ENCODE data around the gene MAP3K12. TPM values are rescaled to one million over a fixed set of nuclear protein-coding genes. Genes with fewer than 3 reads are reported as not detected.
A peak's percentile ranks its signal among the peaks of the same experiment; 100 is the strongest.
"Not testable (repeated sequence)": the region's sequence is repeated elsewhere in the genome, so short reads cannot be mapped to it uniquely, and the experiment has no call there.

Gene MAP3K12
- total RNA-seq, 1 experiment from 2014 or later: 7.6 TPM

GRCh38 chr12:53456654-53457366, 42.4 kb downstream of the MAP3K12 start:
- no peaks in the 10 kb centered on the region for H3K9me3 ChIP-seq (replicated peaks)

GRCh38 chr12:53454707-53455106, 44.6 kb downstream of the MAP3K12 start:
- H3K36me3 ChIP-seq: peaks cover 71% of the 10 kb centered on the region
- H3K4me3 ChIP-seq: no peak overlapping the region

More at GRCh38 chr12:53456654-53457366, 42.4 kb downstream of the MAP3K12 start:
- H3K27ac ChIP-seq: no peak overlapping the region
- no peaks in the 10 kb centered on the region for H3K27me3 ChIP-seq
- DNase-seq: no peak
- H3K4me3 ChIP-seq: no peak overlapping the region
- peaks cover 8% of the 10 kb centered on the region for H3K4me1 ChIP-seq
- peaks cover 92% of the 10 kb centered on the region for H3K36me3 ChIP-seq

GRCh38 chr12:53453953-53454640, 45.2 kb downstream of the MAP3K12 start:
- no peak for DNase-seq
- Histone ChIP-seq H3K9me3 (replicated peaks) (no peaks in the 10 kb centered on the region), H3K27me3 (no peaks in the 10 kb centered on the region), H3K36me3 (peaks cover 64% of the 10 kb centered on the region), H3K4me1 (peaks cover 8% of the 10 kb centered on the region), H3K4me3 (peak overlapping the region; percentile 96), H3K27ac (no peak overlapping the region)

More at GRCh38 chr12:53454707-53455106, 44.6 kb downstream of the MAP3K12 start:
- no peaks in the 10 kb centered on the region for H3K27me3 ChIP-seq
- H3K4me1 ChIP-seq: peaks cover 8% of the 10 kb centered on the region
- no peak for DNase-seq
- H3K9me3 ChIP-seq (replicated peaks): no peaks in the 10 kb centered on the region
- H3K27ac ChIP-seq: no peak overlapping the region

GRCh38 chr12:53452159-53453077, 46.8 kb downstream of the MAP3K12 start:
- Histone ChIP-seq H3K9me3 (replicated peaks) (no peaks in the 10 kb centered on the region), H3K27me3 (no peaks in the 10 kb centered on the region), H3K4me1 (peaks cover 8% of the 10 kb centered on the region), H3K4me3 (peak overlapping the region; percentile 96), H3K27ac (peak overlapping the region; percentile 94), H3K36me3 (peaks cover 50% of the 10 kb centered on the region)
- DNase-seq: peak; percentile 77 to 84

GRCh38 chr12:53451661-53452158, 47.5 kb downstream of the MAP3K12 start, which contains the start of gene PCBP2:
TSS of gene PCBP2 (plus strand) at chr12:53452102. CDS start at chr12:53454801, 2,699 bp downstream.
- peak within 1 kb of the TSS; percentile 96 for H3K4me3 ChIP-seq
- peak; percentile 99 for DNase-seq
- H3K27ac ChIP-seq: peak within 1 kb of the TSS; percentile 94
- peaks cover 43% of the 10 kb centered on the region for H3K36me3 ChIP-seq
- H3K4me1 ChIP-seq: peaks cover 8% of the 10 kb centered on the region
- no peaks in the 10 kb centered on the region for H3K9me3 ChIP-seq (replicated peaks)
- no peaks in the 10 kb centered on the region for H3K27me3 ChIP-seq

- Histone ChIP-seq H3K36me3 (peaks cover 35% of the 10 kb centered on the region), H3K27ac (no peak overlapping the region), H3K4me3 (no peak overlapping the region), H3K27me3 (no peaks in the 10 kb centered on the region), H3K4me1 (peaks cover 8% of the 10 kb centered on the region), H3K9me3 (replicated peaks) (no peaks in the 10 kb centered on the region)
- no peak for DNase-seq
Measured at GRCh38 chr12:53450936-53451335, 48.3 kb downstream of the MAP3K12 start.

- H3K4me1 ChIP-seq; H3K36me3 ChIP-seq; DNase-seq; H3K27ac ChIP-seq; H3K4me3 ChIP-seq; H3K27me3 ChIP-seq; H3K9me3 ChIP-seq (replicated peaks): not testable (repeated sequence)
Measured at GRCh38 chr12:53444593-53445325, 54.5 kb downstream of the MAP3K12 start.

GRCh38 chr12:53443955-53444354, 55.3 kb downstream of the MAP3K12 start:
- Histone ChIP-seq H3K4me3 (no peak overlapping the region), H3K4me1 (no peaks in the 10 kb centered on the region), H3K27me3 (no peaks in the 10 kb centered on the region), H3K9me3 (replicated peaks) (no peaks in the 10 kb centered on the region), H3K27ac (no peak overlapping the region), H3K36me3 (peaks cover 2% of the 10 kb centered on the region; the same call in 1 of the 2 replicates)
- no peak for DNase-seq

GRCh38 chr12:53441040-53441833, 58.0 kb downstream of the MAP3K12 start, which contains the start of gene PRR13:
TSS of gene PRR13 (plus strand) at chr12:53441734. CDS start at chr12:53442715, 981 bp downstream.
- no peaks in the 10 kb centered on the region; the same call in 1 of the 2 replicates for H3K36me3 ChIP-seq
- H3K27me3 ChIP-seq: no peaks in the 10 kb centered on the region
- H3K27ac ChIP-seq: peak within 1 kb of the TSS; percentile 70
- H3K4me3 ChIP-seq: peak within 1 kb of the TSS; percentile 69
- DNase-seq: peak; percentile 99
- H3K4me1 ChIP-seq: no peaks in the 10 kb centered on the region
- H3K9me3 ChIP-seq (replicated peaks): no peaks in the 10 kb centered on the region

GRCh38 chr12:53439582-53439981, 59.7 kb downstream of the MAP3K12 start:
- not testable (repeated sequence) for H3K9me3 ChIP-seq (replicated peaks)

GRCh38 chr12:53435326-53435725, 63.9 kb downstream of the MAP3K12 start:
- not testable (repeated sequence) for DNase-seq; H3K4me1 ChIP-seq; H3K36me3 ChIP-seq; H3K9me3 ChIP-seq (replicated peaks); H3K4me3 ChIP-seq; H3K27me3 ChIP-seq; H3K27ac ChIP-seq

More at GRCh38 chr12:53439582-53439981, 59.7 kb downstream of the MAP3K12 start:
- H3K27me3 ChIP-seq, H3K4me1 ChIP-seq, H3K4me3 ChIP-seq, H3K36me3 ChIP-seq, DNase-seq, H3K27ac ChIP-seq: not testable (repeated sequence)

GRCh38 chr12:53431187-53431586, 68.1 kb downstream of the MAP3K12 start:
- Histone ChIP-seq H3K27ac (no peak overlapping the region), H3K9me3 (replicated peaks) (no peaks in the 10 kb centered on the region), H3K4me3 (no peak overlapping the region), H3K4me1 (no peaks in the 10 kb centered on the region), H3K27me3 (no peaks in the 10 kb centered on the region), H3K36me3 (no peaks in the 10 kb centered on the region)
- no peak for DNase-seq

- Histone ChIP-seq H3K9me3 (replicated peaks) (no peaks in the 10 kb centered on the region), H3K27ac (no peak overlapping the region), H3K4me1 (no peaks in the 10 kb centered on the region), H3K4me3 (no peak overlapping the region), H3K27me3 (no peaks in the 10 kb centered on the region), H3K36me3 (no peaks in the 10 kb centered on the region)
- no peak for DNase-seq
Measured at GRCh38 chr12:53430116-53430515, 69.1 kb downstream of the MAP3K12 start.

Data from SJCRH30 (cell line).